GM12878 (cell line): ENCODE data around the gene SLC2A5. TPM values are rescaled to one million over a fixed set of nuclear protein-coding genes. Genes with fewer than 3 reads are reported as not detected.

Source experiments
- ATF7 ChIP-seq: fragments of 450-650 bp; IDR thresholded peaks from 2 replicates; pipeline ENCODE4 v1.6.1; 2016; ENCODE audit warnings: low read depth, mild to moderate bottlenecking
- BACH1 ChIP-seq: fragments of 450-650 bp; IDR thresholded peaks from 2 replicates; pipeline ENCODE4 v1.6.1; 2017; ENCODE audit warnings: mild to moderate bottlenecking, borderline replicate concordance
- CBX3 ChIP-seq: fragments of 200-600 bp; sonication (generic); IDR thresholded peaks from 2 replicates; pipeline ENCODE4 v1.6.1; 2016; ENCODE audit warnings: low read depth, borderline replicate concordance
- EED ChIP-seq: sonication (generic); IDR thresholded peaks from 2 replicates; pipeline ENCODE4 v1.6.1; 2016; ENCODE audit warnings: antibody characterized with exemption, low read depth
- EGR1 ChIP-seq, 2 experiments: IDR thresholded peaks; 1 replicate in 1 of 2; 2 replicates in 1 of 2; pipeline ENCODE4 v1.6.1; 2011 to 2012; ENCODE audit warnings: low read depth in 2 of 2, low read length in 2 of 2, borderline replicate concordance in 1 of 2, mild to moderate bottlenecking in 1 of 2, moderate library complexity in 1 of 2
- EZH2 ChIP-seq: IDR thresholded peaks from 2 replicates; pipeline ENCODE4 v1.6.1; 2012; ENCODE audit warnings: low read depth, mild to moderate bottlenecking, control low read depth, inconsistent platforms, low read length, borderline replicate concordance; ENCODE audit not compliant: control insufficient read depth
- FOXM1 ChIP-seq: IDR thresholded peaks from 2 replicates; pipeline ENCODE4 v1.6.1; 2012; ENCODE audit warnings: low read depth, mild to moderate bottlenecking, inconsistent platforms, low read length, moderate library complexity
- GATAD2B ChIP-seq: fragments of 450-650 bp; conservative IDR thresholded peaks from 2 replicates; pipeline ENCODE4 v1.6.1; 2017; ENCODE audit warnings: low read depth, mild to moderate bottlenecking, moderate library complexity
- HCFC1 ChIP-seq: fragments of 150-350 bp; IDR thresholded peaks from 2 replicates; pipeline ENCODE4 v1.6.1; 2014; ENCODE audit warnings: low read length
- IRF4 ChIP-seq: IDR thresholded peaks from 2 replicates; pipeline ENCODE4 v1.6.1; 2011; ENCODE audit warnings: low read depth, low read length
- JUNB ChIP-seq: IDR thresholded peaks from 2 replicates; pipeline ENCODE4 v1.6.1; 2016; ENCODE audit warnings: antibody characterized with exemption, mild to moderate bottlenecking
- KDM1A ChIP-seq: fragments of 200-600 bp; sonication (generic); IDR thresholded peaks from 2 replicates; pipeline ENCODE4 v1.6.1; 2016; ENCODE audit warnings: borderline replicate concordance
- KLF5 ChIP-seq: fragments of 450-650 bp; IDR thresholded peaks from 2 replicates; pipeline ENCODE4 v1.6.1; 2014; ENCODE audit warnings: mild to moderate bottlenecking; ENCODE audit not compliant: partially characterized antibody
- LARP7 ChIP-seq: fragments of 450-650 bp; IDR thresholded peaks from 2 replicates; pipeline ENCODE4 v1.6.1; 2017; ENCODE audit warnings: mild to moderate bottlenecking
- NR2F1 ChIP-seq: fragments of 450-650 bp; conservative IDR thresholded peaks from 2 replicates; pipeline ENCODE4 v1.6.1; 2017; ENCODE audit warnings: mild to moderate bottlenecking
- PAX8 ChIP-seq: fragments of 450-650 bp; IDR thresholded peaks from 2 replicates; pipeline ENCODE4 v1.6.1; 2017; ENCODE audit warnings: mild to moderate bottlenecking, moderate library complexity
- POLR2A ChIP-seq: IDR thresholded peaks from 2 replicates; pipeline ENCODE4 v1.6.1; 2011; ENCODE audit warnings: low read depth, mild to moderate bottlenecking, low read length
- TBL1XR1 ChIP-seq: IDR thresholded peaks from 2 replicates; pipeline ENCODE4 v1.6.1; 2012; ENCODE audit warnings: low read depth, low read length, improper control_type of control experiment
- TCF12 ChIP-seq: IDR thresholded peaks from 2 replicates; pipeline ENCODE4 v1.6.1; 2011; ENCODE audit warnings: low read depth, mild to moderate bottlenecking, low read length
- ZNF207 ChIP-seq: fragments of 450-650 bp; IDR thresholded peaks from 2 replicates; pipeline ENCODE4 v1.6.1; 2014; ENCODE audit warnings: antibody characterized with exemption, mild to moderate bottlenecking, borderline replicate concordance
- polyA plus RNA-seq, 11 experiments: library from polyadenylated mRNA; depleted of rRNA in 4 of 11; unstranded in 6 of 11; stranded (reverse) in 5 of 11; fragments of >200 nt; fragmentation: Nextera tagmentation in 4 of 11; fragmentation: Illumina TruSeq in 1 of 11; extraction: Ambion mirVana in 4 of 11; extraction: Trizol in 1 of 11; gene quantifications; 1 replicate in 1 of 11; 2 replicates in 10 of 11; pipeline versions ENCODE4 v1.2.1 to v1.2.3, GENCODE V29; 2011 to 2016; ENCODE audit warnings: inconsistent platforms in 2 of 11, missing spikeins in 2 of 11, low read depth in 1 of 11
- total RNA-seq, 4 experiments: library from RNA; depleted of rRNA in 3 of 4; stranded (reverse); fragments of >200 nt in 3 of 4; fragmentation: Illumina TruSeq in 1 of 4; extraction: Trizol in 1 of 4; gene quantifications; 2 replicates each; pipeline versions ENCODE4 v1.2.1 to v1.2.3, GENCODE V29; 2013 to 2021
- TF ChIP-seq, protein P1 (sequence below): IDR thresholded peaks from 2 replicates; pipeline ENCODE4 v1.6.1; 2012; ENCODE audit warnings: mild to moderate bottlenecking, low read depth, low read length
- TF ChIP-seq, protein P2 (sequence below): IDR thresholded peaks from 2 replicates; pipeline ENCODE4 v1.6.1; 2011; ENCODE audit warnings: borderline replicate concordance, low read depth, mild to moderate bottlenecking, moderate library complexity, low read length; ENCODE audit not compliant: insufficient read depth, poor library complexity, severe bottlenecking
- TF ChIP-seq, protein P3 (sequence below): fragments of 450-650 bp; IDR thresholded peaks from 2 replicates; pipeline ENCODE4 v1.6.1; 2017; ENCODE audit warnings: mild to moderate bottlenecking, moderate library complexity

Gene SLC2A5
- total and polyA plus RNA-seq, 10 of the 15 experiments (the other 5 are each of a cell fraction or from before 2014, with no cell fraction given) = 4.5 to 76.6 (median 23.9) TPM

DNA sequence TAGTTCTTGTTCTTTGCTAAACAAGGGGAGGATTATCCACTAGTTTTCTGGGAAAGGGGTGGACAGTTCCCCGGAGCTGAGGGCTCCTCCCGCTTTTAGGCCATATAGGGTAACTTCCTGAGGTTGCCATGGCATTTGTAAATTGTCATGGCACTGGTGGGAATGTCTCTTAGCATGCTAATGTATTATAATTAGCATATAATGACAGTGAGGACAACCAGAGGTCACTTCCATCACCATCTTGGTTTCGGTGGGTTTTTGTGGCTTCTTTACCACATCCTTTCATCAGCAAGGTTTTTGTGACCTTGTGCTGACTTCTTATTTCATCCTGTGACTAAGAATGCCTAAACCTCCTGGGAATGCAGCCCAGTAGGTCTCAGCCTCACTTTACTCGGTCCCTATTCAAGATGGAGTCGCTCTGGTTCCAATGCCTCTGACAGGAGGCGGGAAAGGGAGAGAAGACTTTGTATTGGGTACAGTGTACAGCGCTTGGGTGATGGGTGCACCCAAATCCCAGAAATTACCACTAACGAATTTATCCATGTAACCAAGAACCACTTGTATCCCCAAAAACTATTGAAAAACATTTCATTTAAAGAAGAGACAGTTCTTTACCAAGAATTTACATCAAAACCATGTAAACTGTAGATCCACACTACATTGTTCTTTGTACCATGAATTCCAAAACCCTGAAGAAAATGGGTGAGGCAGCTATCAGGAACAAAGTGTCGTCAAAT, 8.7 kb upstream of the SLC2A5 start (continued):
- peak; percentile 72; the same call in 1 of the 2 replicates for TF ChIP-seq IRF4
- peak; percentile 39; the same call in 1 of the 2 replicates for TF ChIP-seq BACH1
- TF ChIP-seq, protein P1, sequence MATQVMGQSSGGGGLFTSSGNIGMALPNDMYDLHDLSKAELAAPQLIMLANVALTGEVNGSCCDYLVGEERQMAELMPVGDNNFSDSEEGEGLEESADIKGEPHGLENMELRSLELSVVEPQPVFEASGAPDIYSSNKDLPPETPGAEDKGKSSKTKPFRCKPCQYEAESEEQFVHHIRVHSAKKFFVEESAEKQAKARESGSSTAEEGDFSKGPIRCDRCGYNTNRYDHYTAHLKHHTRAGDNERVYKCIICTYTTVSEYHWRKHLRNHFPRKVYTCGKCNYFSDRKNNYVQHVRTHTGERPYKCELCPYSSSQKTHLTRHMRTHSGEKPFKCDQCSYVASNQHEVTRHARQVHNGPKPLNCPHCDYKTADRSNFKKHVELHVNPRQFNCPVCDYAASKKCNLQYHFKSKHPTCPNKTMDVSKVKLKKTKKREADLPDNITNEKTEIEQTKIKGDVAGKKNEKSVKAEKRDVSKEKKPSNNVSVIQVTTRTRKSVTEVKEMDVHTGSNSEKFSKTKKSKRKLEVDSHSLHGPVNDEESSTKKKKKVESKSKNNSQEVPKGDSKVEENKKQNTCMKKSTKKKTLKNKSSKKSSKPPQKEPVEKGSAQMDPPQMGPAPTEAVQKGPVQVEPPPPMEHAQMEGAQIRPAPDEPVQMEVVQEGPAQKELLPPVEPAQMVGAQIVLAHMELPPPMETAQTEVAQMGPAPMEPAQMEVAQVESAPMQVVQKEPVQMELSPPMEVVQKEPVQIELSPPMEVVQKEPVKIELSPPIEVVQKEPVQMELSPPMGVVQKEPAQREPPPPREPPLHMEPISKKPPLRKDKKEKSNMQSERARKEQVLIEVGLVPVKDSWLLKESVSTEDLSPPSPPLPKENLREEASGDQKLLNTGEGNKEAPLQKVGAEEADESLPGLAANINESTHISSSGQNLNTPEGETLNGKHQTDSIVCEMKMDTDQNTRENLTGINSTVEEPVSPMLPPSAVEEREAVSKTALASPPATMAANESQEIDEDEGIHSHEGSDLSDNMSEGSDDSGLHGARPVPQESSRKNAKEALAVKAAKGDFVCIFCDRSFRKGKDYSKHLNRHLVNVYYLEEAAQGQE = no peak
- peak; percentile 18; the same call in 1 of the 2 replicates for TF ChIP-seq EZH2
- TF ChIP-seq TCF12 = peak; percentile 81; the same call in 1 of the 2 replicates
- TF ChIP-seq, protein P2, sequence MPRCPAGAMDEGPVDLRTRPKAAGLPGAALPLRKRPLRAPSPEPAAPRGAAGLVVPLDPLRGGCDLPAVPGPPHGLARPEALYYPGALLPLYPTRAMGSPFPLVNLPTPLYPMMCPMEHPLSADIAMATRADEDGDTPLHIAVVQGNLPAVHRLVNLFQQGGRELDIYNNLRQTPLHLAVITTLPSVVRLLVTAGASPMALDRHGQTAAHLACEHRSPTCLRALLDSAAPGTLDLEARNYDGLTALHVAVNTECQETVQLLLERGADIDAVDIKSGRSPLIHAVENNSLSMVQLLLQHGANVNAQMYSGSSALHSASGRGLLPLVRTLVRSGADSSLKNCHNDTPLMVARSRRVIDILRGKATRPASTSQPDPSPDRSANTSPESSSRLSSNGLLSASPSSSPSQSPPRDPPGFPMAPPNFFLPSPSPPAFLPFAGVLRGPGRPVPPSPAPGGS = peak; percentile 54
- TF ChIP-seq, protein P3, sequence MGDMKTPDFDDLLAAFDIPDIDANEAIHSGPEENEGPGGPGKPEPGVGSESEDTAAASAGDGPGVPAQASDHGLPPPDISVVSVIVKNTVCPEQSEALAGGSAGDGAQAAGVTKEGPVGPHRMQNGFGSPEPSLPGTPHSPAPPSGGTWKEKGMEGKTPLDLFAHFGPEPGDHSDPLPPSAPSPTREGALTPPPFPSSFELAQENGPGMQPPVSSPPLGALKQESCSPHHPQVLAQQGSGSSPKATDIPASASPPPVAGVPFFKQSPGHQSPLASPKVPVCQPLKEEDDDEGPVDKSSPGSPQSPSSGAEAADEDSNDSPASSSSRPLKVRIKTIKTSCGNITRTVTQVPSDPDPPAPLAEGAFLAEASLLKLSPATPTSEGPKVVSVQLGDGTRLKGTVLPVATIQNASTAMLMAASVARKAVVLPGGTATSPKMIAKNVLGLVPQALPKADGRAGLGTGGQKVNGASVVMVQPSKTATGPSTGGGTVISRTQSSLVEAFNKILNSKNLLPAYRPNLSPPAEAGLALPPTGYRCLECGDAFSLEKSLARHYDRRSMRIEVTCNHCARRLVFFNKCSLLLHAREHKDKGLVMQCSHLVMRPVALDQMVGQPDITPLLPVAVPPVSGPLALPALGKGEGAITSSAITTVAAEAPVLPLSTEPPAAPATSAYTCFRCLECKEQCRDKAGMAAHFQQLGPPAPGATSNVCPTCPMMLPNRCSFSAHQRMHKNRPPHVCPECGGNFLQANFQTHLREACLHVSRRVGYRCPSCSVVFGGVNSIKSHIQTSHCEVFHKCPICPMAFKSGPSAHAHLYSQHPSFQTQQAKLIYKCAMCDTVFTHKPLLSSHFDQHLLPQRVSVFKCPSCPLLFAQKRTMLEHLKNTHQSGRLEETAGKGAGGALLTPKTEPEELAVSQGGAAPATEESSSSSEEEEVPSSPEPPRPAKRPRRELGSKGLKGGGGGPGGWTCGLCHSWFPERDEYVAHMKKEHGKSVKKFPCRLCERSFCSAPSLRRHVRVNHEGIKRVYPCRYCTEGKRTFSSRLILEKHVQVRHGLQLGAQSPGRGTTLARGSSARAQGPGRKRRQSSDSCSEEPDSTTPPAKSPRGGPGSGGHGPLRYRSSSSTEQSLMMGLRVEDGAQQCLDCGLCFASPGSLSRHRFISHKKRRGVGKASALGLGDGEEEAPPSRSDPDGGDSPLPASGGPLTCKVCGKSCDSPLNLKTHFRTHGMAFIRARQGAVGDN = peak; percentile 100
- peak; percentile 87 for TF ChIP-seq FOXM1
- TF ChIP-seq ZNF207 = no peak
- TF ChIP-seq LARP7 = no peak
- TF ChIP-seq KDM1A = no peak
- TF ChIP-seq CBX3 = no peak
- TF ChIP-seq TBL1XR1 = peak; percentile 94
- no peak for TF ChIP-seq EGR1 (IDR thresholded peaks at IDR 0.05; ENCODE audit: borderline replicate concordance in 1 of 2, low read depth in 2 of 2, low read length in 2 of 2)
- TF ChIP-seq EED = peak; percentile 93
- TF ChIP-seq HCFC1 = no peak
- TF ChIP-seq NR2F1 = peak; percentile 98
- TF ChIP-seq KLF5 = no peak
- no peak for TF ChIP-seq PAX8
- TF ChIP-seq ATF7 = peak; percentile 87
- peak; percentile 53 for TF ChIP-seq GATAD2B
- peak; percentile 52; the same call in 1 of the 2 replicates for TF ChIP-seq JUNB
- TF ChIP-seq POLR2A = no peak
